IPS-NIHi11 (cell line): ENCODE results near the gene TMEM272.

Source experiments
- DNase-seq: peaks from one replicate; pipeline ENCODE4 v3.0.0; 2012; ENCODE audit warnings: mixed read lengths, low spot score

The TMEM272 gene

DNA sequence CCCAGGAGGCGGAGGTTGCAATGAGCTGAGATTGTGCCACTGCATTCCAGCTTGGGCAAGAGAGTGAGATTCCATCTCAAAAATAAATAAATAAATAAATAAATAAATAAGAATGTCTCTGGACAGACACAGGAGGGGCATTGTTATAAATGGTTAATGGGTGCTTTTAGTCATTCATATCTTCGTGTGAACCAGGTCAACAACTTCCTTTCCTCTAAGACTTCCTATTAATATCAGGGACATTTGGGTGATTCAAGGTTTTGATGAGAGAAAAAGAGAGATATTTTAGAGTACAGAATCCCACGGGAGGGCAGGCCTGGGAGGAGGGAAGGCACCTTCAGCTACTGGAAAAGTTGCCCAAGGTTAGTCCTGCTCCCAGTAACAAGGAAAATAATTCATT lies 64.9 kb downstream of the TMEM272 start:
- no peak for DNase-seq

DNA sequence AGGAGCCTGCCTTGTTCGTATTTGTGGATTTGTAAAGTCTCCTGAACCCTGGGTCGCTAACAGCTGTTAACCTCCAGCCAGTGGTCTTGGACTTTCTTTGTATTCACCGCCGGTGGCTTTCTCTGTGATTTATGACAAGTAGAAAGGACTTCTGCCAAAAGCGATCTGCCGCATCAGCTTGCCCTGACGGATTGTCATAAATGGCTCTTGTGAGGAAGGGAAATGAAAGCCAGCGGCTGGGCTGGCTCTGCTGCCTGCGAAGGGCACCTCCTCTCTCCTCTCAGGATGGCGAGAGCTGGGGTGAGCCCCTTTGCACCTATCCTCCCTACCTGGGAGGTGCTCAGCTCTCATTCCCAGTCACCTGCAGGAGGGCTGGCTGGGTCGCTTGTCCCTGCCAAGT lies 66.6 kb downstream of the TMEM272 start:
- no peak for DNase-seq

DNA sequence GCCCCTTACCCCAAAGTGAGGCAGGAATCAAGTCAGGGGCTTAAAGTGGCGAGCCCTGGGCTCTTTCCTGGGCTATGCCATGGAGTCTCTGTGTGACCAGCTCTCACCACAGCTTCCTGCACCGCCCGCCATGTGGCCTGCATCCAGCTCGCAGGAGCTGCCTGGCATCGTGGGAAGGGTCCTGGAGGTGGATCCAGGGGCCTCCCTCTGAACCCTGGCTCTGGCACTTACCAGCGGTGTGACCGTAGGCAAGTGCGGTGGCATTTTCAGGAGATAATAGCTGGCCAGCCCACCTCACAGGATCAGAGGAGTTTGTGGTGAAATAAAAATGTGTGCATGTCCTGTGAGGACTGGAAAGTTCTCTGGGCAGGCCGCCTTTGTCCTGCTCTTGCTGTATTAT lies 67.1 kb downstream of the TMEM272 start:
- no peak for DNase-seq

DNA sequence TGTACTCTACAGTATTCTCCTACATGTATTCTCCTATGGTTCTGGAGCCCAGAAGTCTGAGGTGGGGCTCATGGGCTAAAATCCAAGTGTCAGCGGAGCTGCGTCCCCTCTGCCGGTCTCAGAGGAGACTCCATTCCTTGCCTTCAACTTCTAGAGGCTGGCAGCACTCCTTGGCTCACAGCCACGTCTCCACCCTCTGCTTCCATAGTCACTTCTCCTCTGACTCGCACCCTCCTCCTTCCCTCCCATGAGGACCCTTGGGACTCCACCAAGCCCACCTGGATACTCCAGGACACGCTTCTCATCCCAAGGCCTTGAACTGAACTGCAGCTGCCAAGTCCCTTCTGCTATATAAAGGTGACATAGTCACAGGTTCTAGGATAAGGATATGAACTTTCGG lies 68.8 kb downstream of the TMEM272 start:
- no peak for DNase-seq

DNA sequence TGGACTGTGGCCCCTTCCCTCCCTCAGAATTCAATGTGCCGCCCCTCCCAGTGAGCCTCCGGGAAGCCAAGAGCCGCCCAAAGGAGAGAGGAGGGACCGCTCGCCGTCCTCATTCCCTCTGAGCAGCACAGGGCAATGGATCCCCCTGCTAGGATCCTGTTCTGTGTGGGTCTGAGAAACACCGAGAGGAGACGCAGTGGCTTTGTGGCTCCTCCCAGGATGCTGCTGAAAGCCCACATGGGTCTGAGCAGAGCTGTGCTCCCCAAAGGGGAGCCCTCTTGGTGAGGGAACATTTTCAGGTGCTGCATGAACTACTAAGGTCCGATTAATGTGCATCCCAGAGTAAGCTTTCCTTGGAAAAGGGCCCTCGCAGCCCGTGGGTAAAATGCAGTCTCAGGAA lies 71.5 kb downstream of the TMEM272 start:
- no peak for DNase-seq

DNA sequence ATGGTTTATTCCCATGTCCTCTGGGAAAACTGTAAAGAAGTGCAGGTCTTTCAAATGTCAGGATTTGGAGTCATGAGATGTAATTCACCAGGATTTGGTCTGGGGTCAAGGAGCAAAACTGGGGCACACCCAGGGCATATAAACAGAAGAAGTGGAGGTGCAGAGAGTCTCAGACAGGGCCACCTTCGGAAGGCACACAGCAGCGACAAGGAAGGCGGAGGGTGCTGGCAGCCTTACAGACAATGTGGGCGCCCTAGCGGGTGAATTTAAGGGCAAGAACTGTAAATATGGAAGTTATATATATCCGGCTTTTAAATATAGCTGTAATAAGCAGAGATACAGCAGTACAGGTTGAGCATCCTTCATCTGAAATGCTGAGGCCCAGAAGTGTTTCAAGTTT lies 72.2 kb downstream of the TMEM272 start:
- DNase-seq = no peak

DNA sequence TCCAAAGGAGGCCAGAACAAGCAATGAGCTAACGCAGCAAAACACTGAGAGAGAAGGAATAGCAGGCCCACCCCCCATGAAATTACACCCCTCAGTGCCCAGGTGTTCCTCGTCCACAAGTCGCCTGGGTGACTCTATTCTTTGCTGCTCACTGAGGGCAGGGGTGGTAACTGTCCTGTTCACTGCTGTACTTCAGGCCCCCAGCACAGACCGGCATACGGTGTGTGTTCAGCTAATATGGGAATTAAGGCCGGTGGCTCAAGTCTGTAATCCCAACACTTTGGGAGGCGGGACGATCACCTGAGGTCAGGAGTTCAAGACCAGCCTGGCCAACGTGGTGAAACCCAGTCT lies 72.9 kb downstream of the TMEM272 start:
- DNase-seq = no peak

DNA sequence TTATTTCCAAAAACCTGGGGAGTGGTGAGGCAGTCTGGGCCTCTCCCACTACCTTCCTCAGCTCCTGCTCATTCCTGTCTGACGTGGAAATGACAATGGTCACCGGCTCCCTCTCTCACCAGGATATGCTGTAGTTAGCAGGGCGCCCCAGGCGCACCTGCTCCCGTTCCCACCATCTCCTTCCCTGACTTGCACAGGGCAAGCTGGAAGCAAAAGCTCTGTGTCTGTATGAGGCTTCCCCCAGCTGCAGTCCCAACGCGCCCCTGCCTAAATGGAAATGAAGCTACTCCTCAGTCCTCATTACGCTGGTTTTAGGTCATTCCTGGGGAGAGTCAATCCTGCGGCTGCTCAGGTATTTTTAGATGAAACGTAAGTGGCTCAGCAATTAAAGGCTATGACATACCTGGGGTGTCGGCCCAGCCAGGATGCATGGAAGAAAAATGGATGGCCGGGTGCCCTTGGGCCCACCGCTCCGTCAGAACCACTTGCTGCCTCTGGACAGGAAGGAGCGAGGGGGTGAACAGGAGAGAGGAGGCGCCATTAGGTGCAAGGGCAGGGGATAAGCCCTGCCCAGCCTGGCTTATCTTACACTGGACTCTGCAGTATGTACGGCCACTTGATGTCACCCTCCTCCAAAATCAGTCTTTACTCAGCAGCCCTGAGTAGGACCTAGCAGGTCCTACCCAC lies 73.4 kb downstream of the TMEM272 start:
- DNase-seq = no peak

DNA sequence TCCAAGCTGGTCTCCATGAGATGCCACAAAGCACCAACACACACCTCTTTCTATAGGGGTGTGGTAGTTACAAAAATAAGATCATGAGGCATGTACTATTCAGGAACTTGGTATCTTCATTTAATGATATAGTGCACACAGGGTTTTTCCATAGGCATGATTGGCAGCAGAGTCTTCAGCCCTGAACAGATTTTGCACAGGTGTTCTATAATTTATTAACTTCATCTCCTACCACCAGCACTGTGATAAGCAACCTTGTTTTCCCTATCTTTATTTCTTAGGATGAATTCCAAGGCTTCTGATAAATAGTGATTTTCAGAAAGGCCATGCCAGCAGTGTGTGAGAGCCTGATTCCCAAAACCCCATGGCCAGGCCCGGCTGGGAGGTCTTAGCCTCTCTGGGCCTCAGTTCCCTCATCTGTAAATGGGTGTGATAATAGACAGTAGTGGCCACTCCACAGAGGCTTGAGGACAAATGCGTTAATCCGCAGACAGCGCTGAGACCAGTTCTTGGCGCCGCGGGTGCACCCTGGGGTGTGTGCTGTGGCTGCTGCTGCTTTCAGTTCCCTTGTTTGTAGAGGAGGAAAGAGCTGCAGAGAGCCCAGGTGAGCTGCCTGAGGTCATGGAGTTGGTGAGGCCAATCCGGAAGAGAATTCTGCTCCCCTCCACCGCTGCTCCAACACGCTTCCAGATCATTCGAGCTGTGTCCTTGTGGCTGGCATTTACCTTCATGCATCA lies 74.1 kb downstream of the TMEM272 start:
- no peak for DNase-seq

DNA sequence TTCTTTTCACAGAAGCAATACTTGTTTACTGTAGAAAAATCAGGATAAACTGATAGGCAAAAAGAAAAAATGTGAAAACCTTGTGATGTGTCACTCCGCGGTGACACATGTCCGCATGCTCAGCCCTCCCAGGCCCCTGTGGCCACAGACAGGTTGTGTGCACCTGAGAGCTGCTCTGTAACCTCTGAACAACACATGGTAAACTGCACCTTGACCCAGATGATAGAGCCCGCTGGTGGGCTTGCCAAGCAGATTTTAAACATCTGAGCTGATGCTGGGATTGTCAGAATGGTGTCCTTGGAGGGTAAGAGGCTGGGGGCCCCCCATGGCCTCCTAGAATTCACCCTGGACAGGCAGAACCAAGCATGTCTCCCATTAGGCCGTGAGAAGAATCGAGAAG lies 74.8 kb downstream of the TMEM272 start:
- no peak for DNase-seq

DNA sequence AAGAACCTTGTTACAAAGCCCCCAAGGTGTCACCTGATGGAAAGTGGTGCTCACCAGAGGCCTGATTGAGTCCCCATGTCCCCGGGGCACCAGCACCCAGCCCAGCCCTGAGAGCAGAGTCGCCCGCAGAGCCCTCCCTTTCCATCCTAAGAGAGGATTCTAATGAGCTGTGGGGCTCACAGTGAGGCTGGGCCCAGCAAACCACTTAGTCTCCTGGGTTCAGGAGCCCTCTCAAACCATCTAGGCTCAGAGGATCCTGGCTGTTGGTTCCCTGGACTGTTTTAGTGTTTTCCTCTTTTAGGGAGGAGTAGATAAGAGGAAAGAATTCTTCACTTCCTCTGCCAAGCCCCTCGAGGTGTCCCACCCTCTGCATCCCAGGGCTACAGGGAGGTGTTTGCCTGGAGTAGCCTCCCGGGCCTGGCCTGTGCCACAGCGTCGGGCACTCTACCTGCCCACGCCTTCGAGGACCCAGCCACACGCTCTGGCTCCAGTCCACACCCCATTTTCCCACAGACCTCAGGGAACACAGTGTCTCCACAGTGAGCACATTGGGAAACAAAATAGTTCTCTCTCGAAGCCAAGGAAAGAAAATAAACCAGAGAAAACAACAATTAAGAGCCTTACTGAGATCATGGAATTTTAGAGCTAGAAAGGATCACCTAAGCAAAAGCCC lies 75.4 kb downstream of the TMEM272 start:
- DNase-seq = no peak

DNA sequence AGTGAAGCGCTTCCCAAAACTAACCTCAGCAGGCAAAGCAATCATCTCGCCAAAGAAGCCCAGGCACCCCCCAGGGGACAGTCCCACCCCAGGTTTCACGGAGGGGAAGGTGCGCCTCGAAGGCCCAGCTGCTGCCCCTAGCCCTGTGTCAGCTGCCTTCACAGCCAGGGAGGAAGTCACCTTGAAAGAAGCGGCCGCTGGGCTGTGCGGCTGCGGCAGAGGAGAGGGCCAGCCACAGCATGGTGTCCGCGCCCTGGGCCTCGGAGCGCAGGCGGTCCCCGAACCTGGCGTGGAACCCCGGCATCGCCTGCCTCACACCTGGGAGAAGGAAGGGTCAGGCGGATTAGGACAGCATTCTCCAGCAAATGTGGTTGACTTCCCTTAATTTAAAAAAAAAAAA lies 76.0 kb downstream of the TMEM272 start:
- no peak for DNase-seq

DNA sequence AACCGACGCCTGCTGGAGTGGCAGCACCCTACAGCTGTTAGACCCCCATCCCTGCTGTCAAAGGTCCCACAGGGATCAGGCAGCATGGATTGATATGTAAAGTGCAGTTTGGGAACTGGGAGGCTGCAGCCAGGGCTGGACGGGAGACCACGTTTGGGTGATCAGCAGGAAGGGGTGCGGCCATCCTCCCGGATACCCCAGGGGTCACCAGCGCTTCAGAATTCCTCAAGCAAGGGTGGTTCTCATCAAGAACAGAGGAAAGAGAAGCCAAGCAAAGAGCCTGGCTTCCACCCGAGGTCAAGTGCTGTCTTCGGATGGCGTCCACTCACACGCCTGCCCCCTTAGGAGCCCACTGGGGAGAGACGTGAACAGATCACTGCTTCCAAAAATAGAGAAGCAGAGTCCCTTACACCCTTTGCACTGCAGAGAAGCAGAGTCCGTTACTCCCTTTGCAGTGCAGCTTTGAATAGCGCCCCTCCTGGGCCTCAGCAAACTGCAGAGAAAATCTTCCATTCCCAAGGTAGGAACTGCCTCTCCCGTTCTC lies 76.5 kb downstream of the TMEM272 start:
- peak; percentile 56 for DNase-seq

DNA sequence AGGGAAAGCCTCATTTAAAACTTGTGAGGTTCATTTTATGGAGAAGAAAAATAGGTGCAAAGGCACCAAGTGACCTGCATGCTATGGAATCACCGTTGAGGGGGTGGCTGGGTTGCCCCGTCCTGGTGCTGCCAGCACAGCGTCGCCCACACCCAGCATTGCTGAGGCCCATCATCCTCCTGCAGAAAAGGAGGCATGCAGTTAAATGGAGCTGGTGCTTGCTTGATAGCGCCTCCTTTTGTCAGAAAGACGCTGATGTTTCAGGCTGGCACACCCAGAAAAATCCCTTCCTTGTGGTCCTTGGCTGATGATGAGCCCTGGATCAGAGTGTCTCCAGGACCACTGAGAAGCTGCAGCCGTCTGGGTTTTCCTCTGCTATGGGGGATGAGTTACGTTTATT lies 77.9 kb downstream of the TMEM272 start:
- peak; percentile 56 for DNase-seq

DNA sequence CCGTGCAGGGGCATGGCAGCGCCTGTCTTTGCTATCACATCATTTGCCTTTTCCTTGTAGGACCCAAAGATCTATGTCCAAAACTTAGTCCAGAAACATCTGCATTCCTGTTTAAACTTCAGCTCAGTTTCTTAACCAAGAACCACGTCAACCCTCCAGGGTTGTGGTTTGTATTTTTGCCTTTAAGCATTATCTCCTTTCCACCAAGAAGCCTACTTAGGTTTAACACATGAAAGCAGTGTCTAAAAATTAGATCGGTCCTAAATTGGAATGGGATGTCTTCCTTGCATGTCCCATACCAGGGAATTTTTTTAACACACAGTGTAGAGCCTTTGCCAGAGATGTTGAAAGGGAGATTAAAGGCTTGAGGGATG lies 79.8 kb downstream of the TMEM272 start:
- no peak for DNase-seq

DNA sequence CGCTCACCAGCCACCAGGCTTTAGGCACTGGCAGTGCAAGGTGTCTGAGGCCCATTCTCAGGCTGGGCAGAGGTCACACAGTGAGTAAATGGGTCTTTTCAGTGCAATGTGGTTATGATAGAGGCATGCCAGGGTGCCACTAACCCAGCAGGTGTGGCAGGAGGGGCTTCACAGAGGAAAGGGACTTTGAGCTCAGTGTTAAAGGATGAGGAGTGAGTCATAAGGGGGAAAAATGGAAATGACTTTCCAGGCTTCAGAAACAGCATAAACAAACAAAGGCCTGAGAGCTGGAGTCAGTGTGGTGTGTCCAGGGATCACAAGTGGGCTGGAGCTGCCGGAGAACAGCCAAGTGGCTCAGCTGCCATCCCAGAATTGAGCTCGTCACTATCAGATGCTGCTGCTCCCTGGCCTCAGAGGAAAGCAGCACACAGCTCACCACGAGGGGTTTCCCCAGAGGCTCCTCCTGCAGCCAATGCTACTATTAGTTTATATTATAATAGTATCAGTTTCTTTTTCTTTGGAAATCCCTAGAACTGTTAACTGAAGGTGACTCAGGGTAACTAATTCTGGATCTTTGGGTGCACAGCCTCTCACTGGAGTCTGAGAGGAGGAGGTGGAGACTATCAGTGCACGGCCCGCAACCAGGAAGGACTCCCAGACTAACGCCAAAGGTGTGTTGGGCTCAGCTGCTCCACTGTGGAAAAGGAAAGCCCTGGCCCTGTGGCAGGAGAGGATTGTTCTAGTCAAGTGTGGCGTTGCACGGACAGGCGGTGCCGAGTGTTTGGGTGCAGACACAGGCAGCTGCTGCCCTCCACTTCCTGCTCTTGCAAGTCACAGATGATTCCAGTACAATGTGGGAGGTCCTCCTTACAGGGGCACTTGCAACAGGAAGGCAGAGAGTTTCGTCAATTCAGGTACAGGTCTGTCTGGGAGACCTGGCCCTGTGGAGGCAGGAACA lies 80.5 kb downstream of the TMEM272 start:
- DNase-seq = no peak

DNA sequence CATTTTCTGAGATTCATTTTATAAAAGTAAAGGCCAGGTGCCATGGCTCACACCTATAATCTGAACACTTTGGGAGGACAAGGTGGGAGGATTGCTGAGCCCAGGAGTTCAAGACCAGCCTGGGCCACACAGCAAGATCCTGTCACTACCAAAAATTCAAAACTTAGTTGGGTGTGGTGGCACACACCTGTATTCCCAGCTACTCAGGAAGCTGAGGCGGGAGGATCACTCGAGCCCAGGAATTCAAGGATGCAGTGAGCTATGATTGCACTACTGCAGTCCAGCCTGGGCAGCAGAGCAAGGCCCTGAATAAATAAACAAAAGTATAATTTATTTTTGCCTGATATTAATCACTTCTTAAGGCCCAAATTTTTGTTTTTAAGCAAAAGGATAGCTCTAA lies 81.5 kb downstream of the TMEM272 start:
- DNase-seq = no peak
